Erythroblast (primary cell): ENCODE measurements around the gene ADAMTS2.

Source experiments
- GATA1 ChIP-seq: IDR thresholded peaks from 2 replicates; pipeline ENCODE4 v1.6.1; 2011; ENCODE audit warnings: low read depth, mild to moderate bottlenecking, control low read depth, low read length, moderate library complexity
- POLR2A ChIP-seq: IDR thresholded peaks from 2 replicates; pipeline ENCODE4 v1.6.1; 2011; ENCODE audit warnings: mild to moderate bottlenecking, low read length

GRCh38 chr5:179165421-179166170, 179.7 kb downstream of the ADAMTS2 start:
- TF ChIP-seq POLR2A: no peak
- TF ChIP-seq GATA1: no peak
